Measurements from ENCODE around the gene ARL5C. TPM values are rescaled to one million over a fixed set of nuclear protein-coding genes. Genes with fewer than 3 reads are reported as not detected.
"Not testable (repeated sequence)": the region's sequence is repeated elsewhere in the genome, so short reads cannot be mapped to it uniquely, and the experiment has no call there.

ARL5C gene
- total RNA-seq, 1 experiment from 2014 or later, result not detected

DNA sequence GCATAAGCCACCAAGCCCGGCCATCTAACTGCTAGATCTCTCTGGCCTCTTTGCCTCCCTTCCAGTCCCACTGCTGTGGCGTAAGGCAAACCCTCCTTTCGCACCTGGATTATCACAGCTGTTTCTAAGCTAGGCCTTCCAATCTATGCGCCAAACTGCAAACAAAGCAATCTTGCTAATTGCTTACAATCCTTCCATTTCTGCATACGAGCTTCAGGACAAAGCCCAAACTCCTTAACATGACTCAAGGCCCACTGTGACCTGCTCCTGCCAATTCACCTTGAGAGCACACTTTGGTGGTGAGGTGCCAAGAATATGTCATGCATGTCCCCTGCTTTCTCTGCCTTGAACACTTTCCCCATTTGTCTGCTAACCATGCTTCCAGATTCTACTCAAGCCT lies 6.0 kb upstream of the ARL5C start:
- DNase-seq (ENCODE audit: low read depth), result no peak
- in situ Hi-C loops (cut with HindIII; ENCODE audit: low pct_unique_long_range_greater_than_20kb, low sequenced_read_pairs), result no loop called here

DNA sequence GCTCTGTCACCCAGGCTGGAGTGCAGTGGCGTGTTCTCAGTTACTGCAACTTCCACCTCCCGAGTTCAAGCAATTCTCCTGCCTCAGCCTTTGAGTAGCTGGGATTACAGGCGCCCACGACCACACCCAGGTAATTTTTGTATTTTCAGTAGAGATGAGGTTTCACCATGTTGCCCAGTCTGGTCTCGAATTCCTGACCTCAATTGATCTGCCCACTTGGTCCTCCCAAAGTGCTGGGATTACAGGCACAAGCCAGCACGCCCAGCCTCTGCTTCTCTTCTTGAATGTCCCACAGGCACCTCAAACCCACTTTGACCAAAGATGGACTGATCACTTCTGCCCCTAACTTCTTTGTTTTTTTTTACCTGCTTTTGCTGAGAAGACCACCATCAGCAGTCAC lies 4.6 kb upstream of the ARL5C start:
- in situ Hi-C loops (cut with HindIII; ENCODE audit: low pct_unique_long_range_greater_than_20kb, low sequenced_read_pairs), result no loop called here
- DNase-seq (ENCODE audit: low read depth), result no peak

DNA sequence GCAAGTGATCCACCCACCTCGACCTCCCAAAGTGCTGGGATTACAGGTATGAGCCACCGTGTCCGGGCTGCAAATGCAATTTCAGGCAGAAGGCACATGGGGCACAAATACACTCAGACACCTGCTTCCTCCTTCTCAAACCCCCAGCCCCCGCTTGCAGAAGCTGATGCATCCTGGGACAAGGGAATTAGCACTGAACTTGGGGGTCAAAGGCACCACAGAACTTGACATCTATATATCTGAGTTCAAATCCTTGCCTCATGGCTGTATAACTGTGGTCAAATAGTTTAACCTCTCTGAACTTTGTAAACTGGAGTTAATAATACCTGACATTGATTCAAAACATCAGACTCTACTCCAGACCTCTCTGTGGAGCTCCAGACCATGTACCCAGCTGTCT lies 4.1 kb upstream of the ARL5C start:
- DNase-seq (ENCODE audit: low read depth), result no peak
- in situ Hi-C loops (cut with HindIII; ENCODE audit: low pct_unique_long_range_greater_than_20kb, low sequenced_read_pairs), result no loop called here

DNA sequence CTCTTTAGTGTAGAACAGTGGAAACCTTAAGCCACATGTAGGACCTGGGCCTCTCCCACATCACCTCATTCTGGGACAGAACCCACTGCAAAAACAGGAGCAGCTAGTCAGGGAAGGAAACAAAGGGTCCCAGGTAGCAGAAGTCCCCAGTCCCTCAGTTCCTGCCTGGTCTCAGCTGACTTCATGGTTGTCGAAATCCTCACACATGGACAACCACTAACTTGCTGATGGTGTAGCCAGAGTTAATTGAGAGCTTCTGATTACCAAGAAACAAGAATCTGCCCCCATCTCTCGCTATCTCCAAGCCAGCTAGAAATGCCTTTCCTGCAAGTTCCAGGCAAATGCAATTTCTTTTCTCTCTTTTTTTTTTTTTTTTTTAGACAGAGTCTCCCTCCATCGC lies 3.6 kb upstream of the ARL5C start:
- no peak for DNase-seq (ENCODE audit: low read depth)
- in situ Hi-C loops (cut with HindIII; ENCODE audit: low pct_unique_long_range_greater_than_20kb, low sequenced_read_pairs), result no loop called here

DNA sequence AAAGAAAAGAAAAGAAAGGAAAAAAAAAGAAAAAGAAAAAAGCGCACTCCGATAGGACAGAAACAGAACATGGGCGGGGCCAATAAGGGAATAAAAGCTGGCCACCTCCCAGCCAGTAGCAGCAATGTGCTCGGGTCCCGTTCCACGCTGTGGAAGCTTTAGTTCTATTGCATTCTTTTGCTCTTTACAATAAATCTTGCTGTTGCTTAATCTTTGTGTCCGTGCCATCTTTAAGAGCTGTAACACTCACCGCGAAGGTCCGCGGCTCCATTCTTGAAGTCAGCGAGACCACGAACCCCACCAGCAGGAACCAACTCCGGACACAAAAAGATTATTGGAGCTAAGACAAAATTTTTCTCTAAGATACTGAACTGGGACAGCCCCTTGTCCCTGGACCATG lies 3.1 kb upstream of the ARL5C start:
- in situ Hi-C loops (cut with HindIII; ENCODE audit: low pct_unique_long_range_greater_than_20kb, low sequenced_read_pairs), result no loop called here
- DNase-seq (ENCODE audit: low read depth), result no peak

DNA sequence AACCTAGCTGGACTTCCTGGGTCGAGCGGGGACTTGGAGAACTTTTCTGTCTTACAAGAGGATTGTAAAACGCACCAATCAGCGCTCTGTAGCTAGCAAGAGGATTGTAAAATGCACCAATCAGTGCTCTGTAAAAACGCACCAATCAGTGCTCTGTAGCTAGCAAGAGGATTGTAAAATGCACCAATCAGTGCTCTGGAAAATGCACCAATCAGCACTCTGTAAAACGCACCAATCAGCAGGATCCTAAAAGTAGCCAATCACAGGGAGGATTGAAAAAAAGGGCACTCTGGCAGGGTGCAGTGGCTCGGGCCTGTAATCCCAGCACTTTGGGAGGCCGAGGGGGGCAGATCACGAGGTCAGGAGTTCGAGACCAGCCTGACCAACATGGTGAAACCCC lies 2.5 kb upstream of the ARL5C start:
- DNase-seq (ENCODE audit: low read depth); in situ Hi-C loops (cut with HindIII; ENCODE audit: low pct_unique_long_range_greater_than_20kb, low sequenced_read_pairs): not testable (repeated sequence)

DNA sequence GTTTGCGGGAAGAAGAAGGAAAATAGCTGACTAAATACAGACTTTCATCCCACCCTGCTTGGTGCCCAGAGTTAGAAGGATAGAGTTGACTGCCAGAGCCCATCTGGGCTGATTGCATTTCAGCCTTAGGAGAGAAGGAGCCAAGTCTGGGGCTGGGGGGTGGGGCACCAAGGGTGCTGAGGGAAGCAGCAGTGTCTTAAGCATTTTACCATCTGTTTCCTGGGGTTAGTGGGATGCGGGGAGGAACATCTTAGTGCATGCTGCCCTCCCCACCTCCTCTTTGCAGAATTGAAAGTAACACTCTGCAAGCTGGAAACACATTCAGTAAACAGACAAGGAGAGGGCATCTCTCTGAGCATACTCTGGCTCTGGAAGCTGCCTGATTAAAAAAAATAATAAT lies 1.5 kb upstream of the ARL5C start:
- in situ Hi-C loops (cut with HindIII; ENCODE audit: low pct_unique_long_range_greater_than_20kb, low sequenced_read_pairs), result no loop called here
- DNase-seq (ENCODE audit: low read depth), result no peak

DNA sequence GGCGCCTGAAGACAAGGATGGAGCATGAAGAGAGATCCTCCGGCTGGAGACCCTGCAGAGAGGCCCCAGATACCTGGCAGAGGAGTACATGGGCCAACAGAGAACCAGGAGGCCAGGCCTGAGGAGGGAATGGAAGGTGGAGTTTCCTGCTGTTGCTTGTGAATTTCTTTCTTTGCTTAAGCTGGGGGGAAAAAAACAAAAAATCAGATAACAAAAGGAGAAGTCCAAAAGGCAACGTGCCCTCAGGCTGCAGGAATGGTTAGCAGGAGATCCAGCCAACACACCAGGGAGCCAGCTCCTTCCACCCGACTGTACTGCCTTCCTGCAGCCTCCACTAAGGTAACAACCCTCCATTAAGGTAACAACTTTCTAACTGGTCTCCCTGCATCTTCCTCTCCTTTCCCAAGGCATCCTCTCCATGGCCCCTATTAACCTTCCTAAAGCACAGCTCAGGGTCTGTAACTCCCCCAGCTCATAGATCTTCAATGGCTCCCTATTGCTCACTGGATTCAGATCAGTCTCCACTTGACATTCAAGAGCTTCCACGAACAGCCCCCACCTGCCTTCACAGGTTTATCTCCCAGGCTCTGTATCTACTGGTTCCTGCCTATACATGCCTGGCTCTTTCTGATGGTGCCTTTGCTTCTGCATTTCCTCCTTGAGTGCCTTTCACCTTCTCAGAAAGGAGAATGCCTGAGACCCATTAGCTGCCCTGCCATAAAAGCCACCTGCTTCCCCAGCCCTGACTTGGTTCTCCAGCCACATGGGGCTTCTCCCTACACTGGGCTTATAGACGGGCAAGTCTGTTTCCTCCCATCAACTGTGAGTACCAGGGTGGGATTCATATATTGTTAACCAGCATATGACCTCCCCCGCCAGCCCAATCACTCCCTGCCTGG lies 725 bp upstream of the ARL5C start:
- in situ Hi-C loops (cut with HindIII; ENCODE audit: low pct_unique_long_range_greater_than_20kb, low sequenced_read_pairs), result no loop called here
- no peak for DNase-seq (ENCODE audit: low read depth)

DNA sequence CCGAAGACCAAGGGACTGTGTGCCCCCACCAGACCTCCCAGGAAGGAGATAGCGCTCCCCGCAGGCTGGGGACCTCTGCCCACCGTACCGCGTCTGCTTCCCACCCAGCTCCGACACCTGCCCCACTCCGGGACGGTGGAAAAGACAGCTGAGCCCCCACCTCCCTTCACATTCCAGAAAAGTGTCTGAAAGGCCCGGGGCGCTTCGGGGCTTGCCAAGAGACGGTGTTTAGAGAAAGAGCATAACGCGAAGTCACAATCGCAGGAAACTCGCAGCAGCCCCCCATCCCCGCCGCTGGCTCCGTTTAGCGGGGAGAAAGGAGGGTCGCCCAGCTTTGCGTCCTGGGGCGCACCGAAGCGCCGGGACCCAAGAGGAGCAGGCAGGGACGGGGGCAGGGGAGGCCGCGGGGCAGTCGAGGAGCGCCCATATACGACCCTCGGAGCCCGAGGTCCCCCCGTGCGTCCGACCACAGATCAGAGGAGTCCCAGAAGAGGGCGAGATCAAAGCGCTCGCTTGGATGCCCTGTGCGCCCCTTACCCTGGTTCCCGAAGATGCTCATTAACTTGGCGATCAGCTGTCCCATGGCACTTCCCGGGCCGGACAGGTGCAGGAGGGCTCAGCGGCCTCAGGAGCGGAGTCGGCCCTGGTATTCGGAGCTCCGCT lies 652 bp downstream of the ARL5C start:
- in situ Hi-C loops (cut with HindIII; ENCODE audit: low pct_unique_long_range_greater_than_20kb, low sequenced_read_pairs), result no loop called here
- no peak for DNase-seq (ENCODE audit: low read depth)

DNA sequence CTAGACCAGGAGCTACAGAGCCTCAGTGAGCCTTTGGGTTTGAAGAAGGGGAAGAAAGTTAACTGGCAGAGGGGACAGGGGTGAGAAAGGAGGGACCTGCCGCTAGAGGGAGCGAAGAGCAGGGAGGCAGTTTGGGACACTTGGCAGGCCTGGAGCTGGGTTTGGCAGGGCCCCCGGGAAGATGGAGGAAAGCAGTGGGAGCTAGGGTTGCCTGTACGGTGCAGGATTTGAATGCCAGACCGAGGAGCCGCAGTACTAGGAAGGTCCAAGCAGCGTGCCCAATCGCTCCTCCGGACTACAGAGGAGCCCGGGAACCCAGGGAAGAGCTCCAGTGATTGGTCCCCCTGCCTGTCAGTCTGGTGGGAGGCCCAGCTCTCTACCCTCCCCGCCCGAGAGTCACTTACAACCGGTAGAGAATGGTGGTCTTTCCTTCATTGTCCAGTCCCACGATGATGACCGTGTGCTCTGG lies 1.3 kb downstream of the ARL5C start:
- in situ Hi-C loops (cut with HindIII; ENCODE audit: low pct_unique_long_range_greater_than_20kb, low sequenced_read_pairs), result no loop called here
- no peak for DNase-seq (ENCODE audit: low read depth)

DNA sequence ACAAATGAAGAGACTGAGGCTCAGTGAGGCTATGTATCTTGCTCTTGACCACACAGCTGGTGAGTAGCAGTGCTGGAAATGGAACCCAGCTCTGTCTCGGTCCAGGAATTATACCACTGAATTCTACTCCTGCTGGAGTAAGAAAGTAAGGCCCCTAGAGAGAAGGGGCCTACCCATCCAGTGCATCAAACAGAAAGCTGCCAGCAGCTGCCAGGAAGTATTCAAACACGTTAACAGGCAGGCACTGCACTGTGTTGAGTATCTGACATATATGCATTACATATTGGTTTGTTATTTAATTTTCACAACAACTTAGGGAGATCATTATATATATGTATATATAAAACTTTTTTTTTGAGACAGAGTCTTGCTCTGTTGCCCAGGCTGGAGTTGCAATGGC lies 4.0 kb downstream of the ARL5C start:
- in situ Hi-C loops (cut with HindIII; ENCODE audit: low pct_unique_long_range_greater_than_20kb, low sequenced_read_pairs), result no loop called here

DNA sequence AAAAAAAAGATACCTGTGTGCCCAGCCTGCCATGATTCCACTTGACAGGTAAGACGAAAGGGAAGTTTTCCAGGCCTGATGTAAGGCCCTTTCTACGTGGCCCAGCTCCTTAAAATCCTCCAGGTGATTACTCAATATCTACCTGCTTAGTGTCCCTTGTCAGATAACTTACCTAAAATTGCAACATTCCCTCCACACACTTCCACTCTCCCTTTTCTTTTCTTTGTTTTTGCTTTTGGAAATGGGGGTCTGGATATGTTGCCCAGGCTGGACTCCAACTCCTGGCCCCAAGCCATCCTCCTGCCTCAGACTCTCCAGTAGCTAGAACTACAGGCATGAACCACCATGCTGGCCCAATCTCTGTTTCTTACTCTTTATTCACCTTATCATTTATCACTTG lies 7.3 kb downstream of the ARL5C start:
- in situ Hi-C loops (cut with HindIII; ENCODE audit: low pct_unique_long_range_greater_than_20kb, low sequenced_read_pairs), result no loop called here
- DNase-seq (ENCODE audit: low read depth), result no peak

More for the DNA sequence above, 4.0 kb downstream of the ARL5C start:
- no peak for DNase-seq (ENCODE audit: low read depth)

DNA sequence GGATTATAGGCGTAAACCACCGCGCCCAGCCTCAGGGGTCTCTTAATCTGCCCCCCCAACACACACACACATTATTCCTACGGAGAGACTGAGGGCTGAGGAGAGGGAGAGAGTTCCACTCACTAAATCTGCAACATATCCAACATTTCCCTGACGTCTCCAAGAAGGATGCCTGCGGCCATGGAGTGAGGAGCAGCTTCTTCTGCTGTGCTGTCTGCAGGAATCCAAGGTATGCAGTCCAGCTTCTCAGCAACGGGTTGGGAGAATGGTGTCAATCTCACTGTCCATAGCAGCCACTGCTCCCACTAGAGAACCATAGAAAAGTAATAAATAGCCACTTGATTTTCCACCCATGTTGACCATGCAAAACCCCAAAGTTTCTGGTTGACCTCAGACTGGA lies 9.5 kb downstream of the ARL5C start:
- in situ Hi-C loops (cut with HindIII; ENCODE audit: low pct_unique_long_range_greater_than_20kb, low sequenced_read_pairs), result no loop called here
- DNase-seq (ENCODE audit: low read depth), result no peak

DNA sequence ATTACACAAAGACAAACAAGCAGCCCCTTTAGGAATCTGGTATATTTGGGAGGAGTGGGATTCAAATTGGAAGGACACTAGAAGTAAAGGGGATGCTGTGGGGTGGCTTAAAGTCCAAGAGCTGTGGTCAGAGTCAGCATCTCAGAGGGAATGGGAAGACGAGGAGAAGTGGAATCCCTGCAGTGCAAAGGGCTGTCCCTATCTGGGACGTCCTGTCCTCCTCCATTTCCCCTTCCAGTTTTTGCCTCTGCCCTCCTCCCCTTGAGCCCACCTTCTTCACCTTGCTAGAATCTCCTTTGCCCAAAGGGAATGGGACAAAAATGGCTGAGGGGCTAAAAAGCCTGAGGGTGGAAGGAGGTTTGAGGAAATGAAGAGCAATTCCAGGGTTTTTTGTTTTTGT lies 10.3 kb downstream of the ARL5C start:
- no peak for DNase-seq (ENCODE audit: low read depth)
- in situ Hi-C loops (cut with HindIII; ENCODE audit: low pct_unique_long_range_greater_than_20kb, low sequenced_read_pairs), result no loop called here

DNA sequence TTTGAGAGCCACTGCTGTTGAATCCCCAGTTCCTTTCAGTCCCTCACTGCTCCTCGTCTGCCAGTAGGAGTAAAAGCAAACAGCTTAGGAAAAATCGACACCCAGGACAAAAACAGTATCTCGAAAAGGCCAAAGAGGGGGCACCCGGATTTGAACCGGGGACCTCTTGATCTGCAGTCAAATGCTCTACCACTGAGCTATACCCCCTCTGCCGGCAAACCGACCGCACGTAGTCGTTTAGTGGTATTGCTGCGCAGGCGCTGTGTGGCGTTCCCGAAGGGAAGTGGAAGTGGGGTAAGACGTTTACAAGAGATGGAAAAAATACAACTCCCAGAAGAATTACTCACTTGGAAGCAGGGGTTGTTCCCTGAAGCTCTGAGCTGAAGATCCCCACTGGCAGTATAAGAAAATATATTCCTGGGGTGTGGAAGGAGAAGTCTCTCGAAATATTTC lies 12.3 kb downstream of the ARL5C start:
- peak; percentile 89 for DNase-seq (ENCODE audit: low read depth)
- in situ Hi-C loops (cut with HindIII; ENCODE audit: low pct_unique_long_range_greater_than_20kb, low sequenced_read_pairs), result no loop called here

DNA sequence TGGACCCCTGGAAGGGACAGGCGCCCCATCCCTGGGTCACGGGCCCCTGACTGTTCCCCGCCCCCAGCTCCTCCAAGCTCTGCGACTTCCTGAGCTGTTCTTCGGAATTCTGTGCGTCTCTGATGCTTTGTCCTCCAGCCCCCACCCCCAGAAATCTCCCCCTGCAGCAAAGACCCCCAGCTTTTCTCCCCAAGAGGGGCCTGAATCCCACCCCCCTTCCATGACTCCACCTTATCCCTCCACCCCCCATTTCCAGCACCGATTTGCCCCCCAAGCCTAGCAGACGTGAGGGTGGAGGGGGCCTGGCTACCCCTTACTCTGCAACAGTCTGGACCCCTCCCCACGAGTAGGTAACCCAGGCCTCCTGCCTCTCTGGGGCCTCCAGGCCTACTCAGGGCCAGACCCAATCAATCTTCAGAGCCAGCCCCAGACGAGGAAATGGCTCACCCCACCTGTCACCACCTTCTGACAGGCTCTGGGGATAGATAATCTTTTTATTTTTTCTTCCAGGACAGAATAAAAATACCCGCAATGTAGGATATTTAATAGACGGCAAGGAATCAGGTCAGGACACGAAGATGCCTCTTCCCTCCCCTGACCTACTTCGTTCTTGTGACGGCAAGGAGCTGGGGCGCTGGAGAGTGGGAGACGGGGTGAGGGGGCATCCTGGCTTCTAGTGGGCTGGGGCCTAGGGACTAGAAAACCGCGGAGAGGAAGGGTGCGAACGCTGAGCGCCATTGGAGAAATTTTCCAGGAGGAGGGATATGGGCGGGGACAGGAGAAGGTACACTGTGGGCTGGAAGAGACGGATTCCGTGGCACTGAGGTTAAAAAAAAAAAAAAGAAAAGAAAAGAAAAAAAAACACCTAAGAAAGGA lies 13.8 kb downstream of the ARL5C start:
- in situ Hi-C loops (cut with HindIII; ENCODE audit: low pct_unique_long_range_greater_than_20kb, low sequenced_read_pairs), result no loop called here
- no peak for DNase-seq (ENCODE audit: low read depth)

DNA sequence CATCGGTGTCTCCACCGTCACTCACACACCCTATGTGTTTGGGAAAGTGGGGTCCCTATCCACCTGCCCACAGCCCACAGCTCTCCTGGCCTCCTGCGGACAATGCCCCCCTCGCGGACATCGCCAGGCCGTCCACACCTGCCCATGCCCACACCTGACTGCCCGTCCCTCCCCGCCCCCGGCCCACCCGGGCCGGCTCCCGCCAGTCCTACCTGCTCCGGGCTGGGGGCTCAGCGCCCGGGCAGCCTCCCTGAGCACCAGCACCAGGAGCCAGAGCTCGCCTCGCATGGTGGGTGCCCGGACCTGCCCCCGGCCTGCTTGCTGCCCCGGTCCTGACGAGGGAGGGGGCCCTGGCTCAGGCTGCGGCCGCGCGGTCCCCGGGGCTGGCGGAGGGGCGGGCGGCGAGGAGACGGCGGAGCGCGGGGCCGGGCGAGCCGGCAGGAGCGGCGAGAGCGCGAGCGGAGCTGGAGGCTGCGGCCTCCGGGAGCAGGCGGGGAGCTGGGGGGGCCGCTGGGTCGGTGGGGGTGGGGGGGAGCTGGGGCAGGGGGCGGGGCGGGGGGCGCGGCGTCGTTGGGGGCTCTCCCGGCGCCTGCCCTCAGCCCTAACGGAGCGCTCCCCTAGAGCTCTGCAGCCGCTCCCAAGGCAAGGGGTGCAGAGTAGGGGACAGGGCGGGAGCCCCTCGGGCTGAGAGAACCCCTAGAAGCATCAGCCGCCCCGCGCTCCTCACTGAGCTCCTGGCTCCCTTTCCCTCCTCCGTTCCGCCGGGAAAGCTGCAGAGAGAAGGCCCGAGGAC lies 14.6 kb downstream of the ARL5C start, which contains the start of gene PLXDC1:
PLXDC1 (minus strand) TSS at position 488 of the 793 bp plus-strand sequence; CDS start at position 288, 200 bp downstream.
- no peak for DNase-seq (ENCODE audit: low read depth)
- in situ Hi-C loops (cut with HindIII; ENCODE audit: low pct_unique_long_range_greater_than_20kb, low sequenced_read_pairs), result no loop called here

DNA sequence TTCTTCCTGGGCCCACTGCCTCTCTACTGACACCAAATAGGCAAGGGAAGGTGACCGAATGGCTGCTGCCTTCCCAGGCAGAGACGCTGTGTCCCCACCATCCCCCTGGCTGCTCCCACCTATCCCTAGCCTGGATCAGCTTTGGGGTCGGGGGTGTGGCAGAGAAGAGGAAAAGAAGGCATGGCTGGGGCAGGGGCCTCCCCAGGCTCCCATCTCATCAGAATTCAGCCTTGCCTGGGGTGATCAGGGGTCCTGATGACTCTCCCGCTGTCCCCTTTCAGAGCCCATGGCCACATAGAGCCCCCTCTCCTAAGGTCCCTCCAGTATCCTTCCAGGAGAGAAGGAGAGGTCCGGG lies 15.2 kb downstream of the ARL5C start:
- in situ Hi-C loops (cut with HindIII; ENCODE audit: low pct_unique_long_range_greater_than_20kb, low sequenced_read_pairs), result no loop called here
- no peak for DNase-seq (ENCODE audit: low read depth)

Measured in Caki2 (cell line).